ENCODE measurements around the gene UBAC2.

The UBAC2 gene

DNA sequence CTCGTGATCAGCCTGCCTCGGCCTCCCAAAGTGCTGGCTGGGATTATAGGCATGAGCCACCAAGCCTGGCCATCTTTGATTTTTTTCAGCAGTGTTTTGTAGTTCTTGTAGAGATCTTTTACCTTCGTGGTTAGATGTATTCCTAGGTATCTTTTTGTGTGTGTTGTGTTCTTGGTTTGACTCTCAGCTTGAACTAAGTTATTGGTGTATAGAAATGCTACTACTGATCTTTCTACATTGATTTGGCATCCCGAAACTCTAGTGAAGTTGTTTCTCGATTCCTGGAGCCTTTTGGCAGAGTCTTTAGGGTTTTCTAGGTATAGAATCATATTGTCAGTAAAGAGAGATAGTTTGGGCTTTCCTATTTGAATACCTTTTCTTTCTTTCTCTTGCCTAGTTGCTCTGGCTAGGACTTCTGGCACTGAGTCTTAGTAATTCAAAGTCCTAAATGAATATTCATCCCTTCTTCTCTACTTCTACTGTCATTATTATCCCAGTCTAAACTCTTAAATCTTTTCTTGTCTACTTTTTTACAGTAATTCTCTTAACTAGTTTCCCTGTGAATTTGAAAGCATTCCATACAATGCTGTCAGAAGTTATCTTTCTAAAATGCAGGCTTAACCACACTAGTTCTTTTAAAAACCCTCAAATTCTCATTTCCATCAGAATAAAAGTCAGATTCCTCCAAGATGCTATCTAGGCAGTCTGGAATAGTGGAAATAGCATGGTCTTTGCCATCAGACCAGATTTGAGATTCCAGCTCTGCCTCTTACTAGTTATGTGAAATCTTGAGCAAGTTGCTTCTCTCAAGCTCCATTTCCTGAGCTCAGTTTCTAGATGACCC is 50.5 kb downstream of the UBAC2 start:
- no peak for DNase-seq

DNA sequence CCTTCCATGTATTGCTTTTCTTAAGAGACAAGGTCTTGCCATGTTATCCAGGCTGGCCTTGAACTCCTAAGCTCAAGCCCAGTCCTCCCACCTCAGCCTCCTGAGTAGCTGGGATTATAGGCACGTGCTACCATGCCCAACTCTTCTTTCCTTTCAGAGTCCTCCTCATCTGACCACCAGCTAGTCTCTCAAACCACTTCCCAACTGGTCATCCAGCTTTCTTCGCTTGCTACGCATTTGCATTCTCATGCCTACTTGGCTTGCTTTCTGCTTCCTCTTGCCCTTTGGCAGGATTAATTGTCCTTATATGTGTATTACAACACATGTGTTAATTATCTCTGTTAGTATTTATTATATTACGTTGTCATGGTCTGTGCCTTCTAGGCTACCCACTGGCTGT is 51.3 kb downstream of the UBAC2 start:
- no peak for DNase-seq

DNA sequence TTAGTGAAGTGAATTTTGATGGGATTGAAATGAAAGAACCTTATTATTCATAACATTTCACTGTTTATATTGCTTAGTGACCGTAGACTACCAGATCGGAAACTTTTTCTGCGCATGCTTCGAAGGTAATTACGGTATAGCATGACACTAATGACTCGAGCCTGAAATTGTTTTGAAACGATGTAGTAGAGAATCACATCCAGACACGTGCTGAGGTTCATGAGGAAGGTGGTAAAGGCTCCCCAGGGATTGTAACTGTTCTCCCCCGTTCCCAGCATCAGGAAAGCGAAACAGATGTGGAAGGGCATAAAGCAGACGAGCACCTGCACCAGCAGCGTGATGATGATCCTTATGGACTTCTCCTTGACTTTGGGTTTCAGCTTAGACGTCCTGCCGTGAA is 54.2 kb downstream of the UBAC2 start:
- no peak for DNase-seq

DNA sequence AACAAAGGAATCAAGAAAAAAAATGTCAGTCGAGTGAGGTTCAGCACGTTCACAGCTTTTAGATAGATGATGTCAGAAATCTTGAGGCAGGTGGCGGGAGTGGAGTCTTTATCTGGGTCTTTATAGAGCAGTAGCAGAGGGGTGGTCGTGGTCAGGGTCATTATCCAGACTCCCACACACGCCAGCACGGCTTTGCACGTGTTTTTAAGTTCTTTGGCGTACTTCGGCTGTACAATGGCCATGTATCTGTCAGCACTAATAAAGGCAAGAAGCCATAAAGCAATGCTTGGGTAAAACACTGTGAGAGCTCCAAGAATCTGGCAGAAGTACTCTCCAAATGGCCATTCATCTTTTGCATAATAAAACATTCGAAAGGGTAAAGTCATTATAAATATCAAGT is 54.6 kb downstream of the UBAC2 start:
- no peak for DNase-seq

DNA sequence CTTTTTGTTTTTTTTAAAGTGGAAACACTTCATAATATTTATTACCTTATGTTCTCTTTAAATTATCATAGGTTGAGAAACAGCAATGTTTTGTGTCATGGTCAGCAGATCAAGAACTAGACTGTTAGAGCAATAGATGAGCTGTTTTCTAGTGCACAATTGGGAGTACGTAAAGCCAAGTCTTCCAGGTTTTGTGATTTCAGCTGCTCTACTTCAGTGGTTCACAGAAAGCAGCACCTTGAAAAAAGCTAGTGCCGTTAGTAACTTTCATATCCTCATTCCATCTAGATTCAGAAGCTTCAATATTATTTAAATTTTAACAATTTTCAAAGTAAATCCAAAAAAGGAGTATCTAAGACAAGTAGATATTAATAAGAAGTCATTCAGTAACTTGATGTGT is 55.6 kb downstream of the UBAC2 start:
- no peak for DNase-seq

DNA sequence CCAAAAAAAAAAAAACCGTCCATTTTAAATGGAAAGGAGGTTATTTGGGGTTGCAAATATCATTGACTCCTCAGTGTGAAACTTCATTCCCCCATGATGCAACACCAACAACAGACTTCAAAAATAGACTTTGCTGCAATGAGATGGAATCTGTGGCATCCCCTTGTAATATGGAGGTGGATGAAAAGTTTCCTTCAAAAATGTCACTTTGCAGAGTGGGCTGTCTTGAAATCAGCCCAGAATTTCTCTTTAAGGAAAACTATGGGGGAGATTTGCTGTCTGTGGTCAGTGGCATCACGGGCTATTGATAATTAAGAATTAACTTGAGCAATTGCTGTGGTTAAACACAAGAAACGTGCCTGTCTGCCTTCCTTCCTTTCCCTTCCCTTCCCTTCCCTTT is 56.1 kb downstream of the UBAC2 start:
- no peak for DNase-seq

DNA sequence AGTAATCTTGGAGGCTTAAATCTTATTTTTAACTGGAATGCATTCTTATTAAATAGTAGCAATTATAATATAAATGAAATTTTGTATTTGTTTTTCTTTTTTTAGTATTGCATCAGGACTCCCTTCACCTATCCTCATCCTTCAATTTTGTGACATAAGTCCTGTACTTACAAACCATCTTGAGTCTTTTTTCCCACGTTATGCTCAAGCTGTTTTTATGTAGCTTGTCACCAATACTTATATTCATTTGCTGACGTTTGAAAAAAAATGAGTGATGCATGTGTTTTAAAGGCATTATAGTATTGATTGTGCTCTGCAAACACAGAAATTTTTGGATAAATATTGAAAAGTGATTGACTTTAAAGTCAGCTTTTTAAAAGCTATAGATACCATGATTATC is 56.6 kb downstream of the UBAC2 start:
- DNase-seq: no peak

DNA sequence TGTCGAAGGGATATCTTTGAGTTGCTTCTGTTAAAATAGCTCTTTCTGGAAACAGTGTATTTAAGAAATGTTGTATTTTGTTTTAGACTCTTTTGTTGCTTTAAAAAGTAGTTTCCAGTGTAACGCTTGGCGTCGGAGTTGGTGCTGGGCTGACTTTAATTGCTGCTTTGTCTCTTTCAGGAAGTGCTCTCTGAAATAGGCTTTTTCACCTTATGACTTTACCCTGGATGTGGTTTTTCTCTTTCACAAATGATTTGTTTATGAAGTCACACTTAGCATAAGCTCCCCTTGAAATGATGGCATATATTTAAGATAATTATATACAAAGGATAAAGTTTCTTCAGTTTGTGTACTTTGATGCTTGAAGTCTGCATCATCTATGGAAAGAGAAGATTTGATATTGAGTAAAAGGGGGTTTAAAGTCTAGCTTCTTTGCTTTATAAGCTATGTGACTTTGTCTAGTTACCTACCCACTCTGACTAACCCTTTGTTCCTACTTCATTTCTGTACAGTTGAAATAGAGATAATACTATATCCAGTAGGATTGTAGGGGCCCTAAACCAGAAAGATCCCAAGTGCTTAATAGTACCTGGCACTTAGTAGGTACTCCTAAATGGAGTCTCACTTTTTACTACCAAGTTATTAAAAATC is 57.7 kb downstream of the UBAC2 start, which contains the start of gene GPR18:
Gene GPR18, minus strand, starts transcription at position 170 of the 651 bp plus-strand sequence. CDS start 2,507 bp downstream, outside the sequence.
- DNase-seq: no peak

DNA sequence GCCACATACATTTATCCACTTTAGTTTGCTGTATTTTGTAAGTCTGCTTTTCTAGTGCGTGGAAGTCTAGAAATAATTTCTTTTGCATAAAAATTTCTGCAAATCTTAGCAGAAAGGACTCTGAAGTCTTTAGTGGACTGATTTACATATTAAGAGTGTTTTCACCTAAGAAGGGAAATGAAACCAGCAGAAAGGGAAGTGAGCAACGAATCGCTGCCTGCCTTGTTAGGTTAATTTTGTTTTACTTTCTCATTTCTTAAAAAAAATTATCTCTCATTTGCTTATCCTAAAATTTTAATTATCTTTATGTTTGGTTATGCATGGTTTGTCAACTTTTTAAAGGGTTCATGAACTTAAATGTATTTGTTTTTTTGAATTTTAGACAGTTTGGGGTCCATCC is 58.3 kb downstream of the UBAC2 start:
- DNase-seq: no peak

DNA sequence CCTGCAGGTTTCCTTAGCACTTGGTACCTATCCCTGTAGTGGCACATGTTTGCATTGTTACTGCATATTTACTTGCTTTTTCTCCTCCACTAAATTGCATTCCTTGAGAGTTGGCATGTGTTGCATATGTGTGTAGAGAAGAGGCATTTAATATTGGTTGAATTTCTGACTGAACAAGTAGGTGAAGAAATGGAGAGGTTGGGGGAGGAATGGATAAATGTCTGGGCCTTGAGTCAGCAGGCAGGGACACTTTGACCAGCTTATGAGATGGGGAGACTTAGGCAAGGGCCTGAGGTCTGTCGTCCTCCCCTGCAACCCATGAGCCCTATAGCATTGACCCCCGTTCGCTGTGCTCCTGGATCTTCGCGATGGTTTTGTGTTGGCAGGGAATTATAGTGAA is 59.6 kb downstream of the UBAC2 start:
- DNase-seq: no peak

DNA sequence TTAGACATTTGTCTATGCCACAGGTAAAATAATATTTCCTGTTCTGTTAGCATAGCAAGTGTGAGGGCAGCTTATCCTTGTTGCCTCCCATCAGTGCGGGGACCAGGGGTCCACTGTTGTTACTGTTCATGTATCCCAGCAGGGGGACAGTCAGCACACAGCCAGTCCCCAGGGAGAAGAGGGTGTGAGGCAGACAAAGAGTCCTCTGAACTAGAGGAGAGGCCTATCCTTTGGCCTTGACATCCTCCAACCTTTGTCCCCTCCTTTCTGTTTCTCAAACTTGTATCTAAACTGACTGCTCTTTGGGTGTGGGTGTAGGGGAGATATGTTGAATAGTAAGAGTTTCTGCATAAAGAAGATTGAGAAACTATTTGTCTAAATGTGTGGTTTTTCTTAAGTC is 60.4 kb downstream of the UBAC2 start:
- no peak for DNase-seq

DNA sequence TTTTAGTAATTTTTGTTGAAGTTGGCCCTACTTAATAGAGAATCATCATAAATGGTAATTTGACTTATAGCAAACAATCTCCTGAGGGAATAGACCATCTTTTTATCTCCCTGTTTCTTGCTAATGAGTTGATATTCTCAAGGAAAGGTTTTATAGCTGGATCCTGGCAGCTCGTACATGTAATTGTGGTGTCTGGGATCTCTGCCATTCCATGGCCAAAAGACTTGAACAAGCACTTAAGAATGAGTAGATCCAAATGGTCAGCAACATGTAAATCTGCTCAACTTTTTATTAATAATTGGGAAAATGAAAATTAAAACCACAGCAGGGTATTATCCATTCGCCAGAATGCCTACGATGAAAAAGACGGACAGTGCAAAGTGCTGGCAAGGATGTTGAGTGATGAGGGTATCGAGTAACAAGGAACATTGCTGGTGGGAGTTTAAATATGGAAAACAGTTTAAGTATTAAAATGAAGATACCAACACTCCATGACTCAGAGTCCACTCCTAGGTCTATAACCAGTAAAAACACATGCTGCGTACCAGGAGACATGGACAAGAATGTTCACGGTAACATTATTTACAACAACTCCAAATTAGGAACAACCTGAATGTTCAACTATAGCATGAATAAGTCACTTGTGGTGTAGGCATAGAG is 62.6 kb downstream of the UBAC2 start:
- no peak for DNase-seq

DNA sequence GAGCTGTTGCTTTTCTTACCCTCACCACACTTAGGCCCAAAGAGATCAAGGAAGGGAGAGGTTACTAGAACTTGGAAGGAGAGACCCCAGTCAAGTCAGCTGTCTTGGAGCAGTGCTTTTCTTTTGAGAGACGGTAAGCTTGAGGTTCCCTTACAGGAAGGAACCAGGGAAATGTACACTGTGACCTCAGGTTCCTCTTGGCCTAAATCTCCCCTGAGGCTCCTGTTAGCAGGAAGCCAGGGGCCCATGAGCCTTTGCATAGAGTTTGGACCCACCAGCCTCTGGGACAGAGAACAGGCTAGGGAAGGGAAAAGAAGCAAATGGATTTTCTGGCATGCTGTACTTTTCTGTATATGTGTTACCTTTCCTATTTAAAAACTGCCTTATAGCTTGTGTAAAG is 63.4 kb downstream of the UBAC2 start:
- no peak for DNase-seq

DNA sequence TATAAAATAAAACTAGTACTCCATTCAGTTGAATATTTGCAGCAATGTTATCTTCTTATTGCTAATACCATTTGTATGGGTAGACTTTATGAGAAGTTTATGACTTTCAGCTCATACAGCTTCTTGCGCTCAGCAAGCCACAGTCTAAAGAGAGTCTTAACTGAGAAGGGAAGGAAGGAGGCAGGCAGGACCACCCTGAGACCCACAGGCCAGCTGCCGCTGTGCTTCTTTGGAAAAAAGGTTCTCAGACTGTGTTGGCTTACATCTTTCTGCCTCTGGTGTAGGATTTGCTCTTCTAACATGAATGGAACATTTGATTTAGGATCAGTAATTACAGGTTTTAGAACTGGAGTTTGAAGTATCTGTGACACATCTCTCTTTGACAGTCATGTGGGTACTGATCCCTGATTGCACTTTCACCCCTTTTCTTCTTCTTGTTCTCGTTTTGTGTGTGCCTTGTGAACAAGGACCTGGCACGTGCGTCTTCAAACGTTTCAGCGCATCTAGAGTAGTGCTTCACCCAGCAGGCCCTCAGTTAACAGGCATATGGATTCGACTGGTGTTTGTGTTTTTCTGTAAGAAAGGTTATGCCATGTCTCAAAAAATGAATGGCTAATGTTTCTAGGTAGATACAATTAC is 64.6 kb downstream of the UBAC2 start:
- DNase-seq: no peak

DNA sequence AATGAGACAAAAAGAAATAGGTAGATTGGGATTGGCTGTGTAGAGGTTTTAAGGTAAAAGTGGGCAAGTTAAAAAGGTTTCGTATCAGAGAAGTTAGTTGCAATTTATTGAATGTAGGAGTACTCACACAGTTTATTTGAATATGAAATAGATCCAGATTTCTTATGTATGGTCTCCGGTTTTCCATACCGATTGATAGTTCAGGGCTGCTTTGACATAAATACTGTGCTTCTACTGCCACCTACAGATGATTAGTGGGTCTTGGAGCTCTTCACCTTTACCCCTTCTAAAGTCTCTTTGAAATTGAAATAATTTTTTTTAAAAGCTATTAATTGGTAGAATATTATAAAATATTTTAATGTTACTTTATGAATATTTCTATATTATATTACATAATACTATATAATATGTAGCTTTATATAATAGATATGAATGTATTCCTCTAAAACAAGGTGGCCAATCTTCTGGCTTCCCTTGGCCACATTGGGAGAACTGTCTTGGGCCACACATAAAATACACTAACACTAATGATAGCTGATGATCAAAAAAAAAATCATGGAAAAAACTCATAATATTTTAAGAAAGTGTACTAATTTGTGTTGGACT is 65.3 kb downstream of the UBAC2 start:
- peak; percentile 29 for DNase-seq

DNA sequence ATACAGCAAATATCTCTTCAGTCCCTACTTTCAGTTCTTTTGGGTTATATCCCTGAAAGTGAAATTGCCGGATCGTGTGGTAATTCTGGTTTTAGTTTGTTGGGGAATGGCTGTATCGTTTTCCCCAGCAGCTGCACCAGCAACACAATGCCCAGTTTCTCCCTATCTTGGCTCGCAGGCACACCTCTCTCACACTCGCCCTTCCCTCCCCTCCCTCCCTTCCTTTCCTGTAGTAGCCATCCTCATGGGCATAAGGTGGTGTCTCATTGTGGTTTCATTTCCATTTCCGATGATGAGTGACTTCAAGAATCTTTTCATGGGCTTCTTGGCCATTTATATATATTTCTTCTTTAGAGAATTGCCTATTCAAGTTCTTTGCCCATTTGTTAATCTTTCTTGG is 66.2 kb downstream of the UBAC2 start:
- DNase-seq: no peak

DNA sequence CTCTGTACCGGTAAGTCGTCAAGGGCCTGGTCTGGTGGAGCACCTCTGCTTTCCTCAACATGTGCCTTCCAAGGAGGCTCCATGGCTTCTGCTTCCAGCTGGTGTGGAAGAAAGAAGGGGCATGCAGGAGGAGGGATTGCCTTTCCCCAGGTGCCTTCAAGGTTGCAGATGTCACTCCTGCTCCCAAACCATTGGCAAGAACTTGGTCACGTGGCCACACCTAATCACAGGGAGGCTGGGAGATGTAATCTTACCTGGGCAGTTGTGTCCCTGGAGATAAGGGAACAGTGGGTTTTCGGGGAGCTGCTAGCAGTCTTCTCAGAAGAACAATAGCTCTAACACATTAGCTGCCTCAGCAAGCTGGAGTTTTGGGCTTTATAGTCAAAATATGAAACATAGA is 67.3 kb downstream of the UBAC2 start:
- no peak for DNase-seq

DNA sequence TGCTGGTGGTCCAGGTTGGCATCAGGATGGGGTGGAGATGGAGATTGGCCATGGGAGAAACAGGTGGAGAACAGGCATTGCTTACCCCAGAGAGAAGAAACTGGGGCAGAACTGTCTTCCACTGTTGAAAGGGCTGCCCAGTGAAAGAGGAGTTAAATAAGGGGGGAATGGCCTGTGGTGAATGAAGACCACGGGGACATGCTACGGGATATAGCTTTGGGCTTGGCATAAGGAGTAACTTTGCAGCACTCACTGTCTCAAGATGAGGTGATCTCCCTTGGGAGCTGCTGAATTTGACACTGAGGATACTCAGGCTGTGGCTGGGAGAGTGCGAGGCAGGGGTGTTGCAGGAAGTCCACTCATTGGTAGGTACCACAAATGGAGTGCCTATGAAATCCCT is 68.2 kb downstream of the UBAC2 start:
- no peak for DNase-seq

DNA sequence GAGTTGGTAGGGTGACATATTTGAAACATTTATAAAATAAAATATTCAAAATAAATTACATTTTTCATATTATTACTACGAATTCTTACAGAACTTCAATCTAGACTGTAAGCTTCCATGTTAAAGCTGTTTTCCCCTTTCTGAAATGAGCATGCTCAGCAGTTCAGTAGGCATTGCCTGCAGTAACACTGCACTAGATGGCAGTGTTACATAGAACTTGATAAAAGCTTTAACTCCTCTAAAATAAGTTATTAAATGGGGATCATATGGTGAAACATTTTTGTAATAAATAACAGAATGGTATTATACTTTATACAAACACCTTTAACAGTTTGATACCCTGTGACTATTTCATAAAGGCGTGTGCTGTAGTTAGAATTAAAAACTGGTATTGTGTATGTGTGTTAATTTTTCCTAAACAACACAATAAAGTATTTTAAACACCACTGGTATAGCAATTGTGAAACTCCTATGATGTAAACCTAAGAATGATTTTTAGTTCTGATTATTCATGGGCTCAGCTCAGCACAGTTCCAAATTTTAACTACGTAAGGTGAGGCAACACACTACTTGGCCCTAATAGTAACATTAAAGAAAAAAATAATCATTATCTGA is 69.1 kb downstream of the UBAC2 start:
- no peak for DNase-seq

DNA sequence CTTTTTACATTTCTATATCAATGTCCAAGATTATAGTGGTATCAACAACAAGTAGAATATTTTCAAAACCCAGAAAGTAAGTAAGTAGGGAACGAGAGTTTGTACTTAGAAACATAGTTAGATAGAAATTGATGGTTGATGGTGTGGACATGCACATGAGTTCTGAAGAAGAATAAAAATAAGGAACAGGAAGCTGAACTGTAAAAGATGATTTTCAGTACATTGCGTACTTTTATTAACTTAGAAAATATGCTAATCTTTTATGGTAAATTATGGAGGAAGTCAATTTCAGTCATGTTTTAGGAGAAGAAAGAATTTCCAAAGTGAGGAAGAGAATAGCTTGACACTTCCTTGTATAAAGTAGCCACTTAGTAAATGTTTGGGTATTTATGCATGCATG is 69.9 kb downstream of the UBAC2 start:
- DNase-seq: no peak

DNA sequence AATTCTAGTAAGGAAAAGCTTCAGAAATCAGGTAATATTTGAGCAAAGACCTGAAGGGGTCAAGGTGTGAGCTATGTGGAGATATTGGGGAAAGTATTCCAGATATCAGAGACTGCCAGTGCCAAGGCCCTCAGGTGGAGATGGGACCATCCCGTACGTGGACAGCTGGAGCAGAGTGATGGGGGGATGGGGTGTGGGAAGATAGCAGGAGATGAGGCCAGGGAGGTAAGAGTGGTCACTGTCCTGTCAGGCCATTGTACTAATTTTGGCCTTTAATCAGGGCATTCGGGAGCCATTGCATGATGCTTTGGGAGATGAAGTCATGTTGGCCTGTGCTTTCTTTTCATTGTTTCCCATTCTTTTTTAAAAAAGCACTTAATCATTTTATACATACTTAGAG is 70.6 kb downstream of the UBAC2 start:
- DNase-seq: no peak

DNA sequence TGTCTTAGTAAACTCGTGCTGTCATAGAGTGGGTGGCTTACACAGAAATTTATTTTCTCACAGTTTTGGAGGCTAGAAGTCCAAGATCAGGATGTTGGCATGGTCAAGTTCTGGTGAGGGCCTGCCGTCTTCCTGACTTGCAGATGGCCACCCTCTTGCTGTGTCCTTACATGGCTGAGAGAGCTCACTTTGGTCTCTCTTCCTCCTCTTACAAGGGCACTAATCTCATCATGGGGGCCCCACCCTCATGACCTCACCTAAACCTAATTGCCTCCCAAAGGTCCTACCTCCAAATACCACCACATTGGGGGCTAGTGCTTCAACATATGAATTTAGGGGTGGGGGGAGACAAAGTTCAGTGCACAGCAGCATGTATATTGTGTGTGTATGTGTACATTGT is 71.8 kb downstream of the UBAC2 start:
- no peak for DNase-seq

DNA sequence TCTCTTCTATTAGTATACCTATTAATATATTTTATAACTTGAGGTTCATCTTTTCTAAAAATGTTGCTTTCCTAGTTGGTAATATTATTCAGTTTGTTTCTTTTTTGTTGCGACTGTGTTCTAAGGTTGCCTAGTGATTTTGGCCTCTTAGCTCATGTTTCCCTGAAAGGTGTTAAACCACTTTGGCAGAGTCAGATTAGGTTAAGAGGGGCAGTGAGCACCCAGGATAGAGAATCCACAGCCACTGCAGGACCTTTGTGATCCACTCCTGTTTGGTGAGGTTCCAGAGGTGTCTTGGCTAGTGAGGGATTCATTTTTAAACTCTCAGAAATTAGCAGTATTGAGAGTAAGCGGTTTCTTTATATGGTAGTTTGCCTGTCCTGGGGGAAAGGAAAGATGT is 72.5 kb downstream of the UBAC2 start:
- DNase-seq: no peak
